ENCODE results near the gene TWNK.

GRCh38 chr10:100980711-100981110 is 6.6 kb upstream of the TWNK start:
- TF ChIP-seq CTCF (IDR thresholded peaks at IDR 0.05; ENCODE audit: insufficient read depth, low read length) (no peak), POLR2AphosphoS5 (IDR thresholded peaks at IDR 0.05; ENCODE audit: low read depth) (no peak), REST (IDR thresholded peaks at IDR 0.05; ENCODE audit: insufficient replicate concordance, low read depth) (no peak), GABPA (IDR thresholded peaks at IDR 0.05; ENCODE audit: low read depth) (no peak), SPI1 (IDR thresholded peaks at IDR 0.05; ENCODE audit: borderline replicate concordance, low read depth) (no peak)

All from HL-60 (cell line).